Uterus (tissue), 4 donors: Measurements from ENCODE around the gene GLIPR1L2. TPM values are rescaled to one million over a fixed set of nuclear protein-coding genes. Genes with fewer than 3 reads are reported as not detected.
"Not testable (repeated sequence)": the region's sequence is repeated elsewhere in the genome, so short reads cannot be mapped to it uniquely, and the experiment has no call there.

Source experiments
- DNase-seq, 2 donors: peaks; one replicate each; pipeline ENCODE4 v3.0.0-alpha.2; 2019 to 2020
- H3K27ac ChIP-seq, 2 donors: fragments of 200-600 bp; sonication (generic); 1 replicate in 1 of 2; 2 replicates in 1 of 2; pipeline ENCODE4 v1.5.1; 2016 to 2018
- H3K27me3 ChIP-seq, 2 donors: fragments of 200-600 bp; sonication (generic); one replicate each; pipeline ENCODE4 v1.5.1; 2018 to 2019; ENCODE audit warnings: control low read depth in 1 of 2
- H3K36me3 ChIP-seq, 2 donors: fragments of 200-600 bp; sonication (generic); one replicate each; pipeline ENCODE4 v1.5.1; 2019; ENCODE audit warnings: control low read depth in 1 of 2
- H3K4me1 ChIP-seq, 2 donors: fragments of 200-600 bp; sonication (generic); one replicate each; pipeline ENCODE4 v1.5.1; 2018 to 2019; ENCODE audit warnings: control low read depth in 1 of 2
- H3K4me3 ChIP-seq, 2 donors: fragments of 200-600 bp; sonication (generic); 1 replicate in 1 of 2; 2 replicates in 1 of 2; pipeline ENCODE4 v1.5.1; 2018 to 2019; ENCODE audit warnings: mild to moderate bottlenecking in 1 of 2
- H3K9me3 ChIP-seq, 2 donors: fragments of 200-600 bp; sonication (generic); one replicate each; pipeline ENCODE4 v1.5.1; 2019; ENCODE audit warnings: control low read depth in 1 of 2
- POLR2A ChIP-seq, 2 donors: fragments of 450-650 bp; IDR thresholded peaks; one replicate each; pipeline ENCODE4 v1.6.1; 2016; ENCODE audit warnings: antibody characterized with exemption in 2 of 2, mild to moderate bottlenecking in 1 of 2, moderate library complexity in 1 of 2
- intact Hi-C: fragments of 100-400 bp; cut with DNase I; formaldehyde crosslinking; loops from one replicate; pipeline ENCODE4 v1.15.1; 2023; ENCODE audit warnings: low total_unique reads
- total RNA-seq, 4 donors: library from RNA; depleted of rRNA in 3 of 4; stranded (reverse); fragments of >200 nt in 3 of 4; gene quantifications; one replicate each; pipeline versions ENCODE4 v1.1.0 to v1.2.4, GENCODE V29; 2014 to 2023
- TF ChIP-seq, protein P1 (sequence below), 4 experiments: fragments of 200-600 bp in 2 of 4; fragments of 450-650 bp in 2 of 4; sonication (generic) in 2 of 4; IDR thresholded peaks; one replicate each; pipeline ENCODE4 v1.5.1; 2016 to 2019; ENCODE audit warnings: antibody characterized with exemption in 4 of 4, mild to moderate bottlenecking in 2 of 4, moderate library complexity in 1 of 4
- donor health status: DM: yes; HTN: yes; CAD: no.

GLIPR1L2 gene
- total RNA-seq, 4 donors from 2014 or later, result 2.9 to 4.6 TPM; not detected in 2

DNA sequence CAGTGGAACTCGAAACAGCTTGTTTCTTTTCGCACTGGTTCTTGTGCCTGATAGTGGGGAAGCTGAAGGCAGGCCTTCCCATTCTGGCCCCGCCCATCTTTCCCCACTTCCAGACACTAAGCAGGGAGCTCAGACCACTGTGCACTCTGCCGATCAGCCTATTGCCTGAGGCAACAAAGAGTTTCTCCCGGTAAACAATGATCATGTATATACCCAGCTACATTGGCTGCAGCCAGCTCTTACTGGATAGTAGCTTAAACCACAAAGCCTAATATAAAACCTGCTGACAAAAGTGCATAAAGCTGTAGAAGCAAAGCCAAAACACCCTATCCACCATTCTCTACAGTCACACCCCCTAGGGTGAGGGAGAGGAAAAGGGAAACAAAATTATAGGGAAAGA is 65.0 kb downstream of the GLIPR1L2 start:
- H3K27ac ChIP-seq, result no peak overlapping the region
- TF ChIP-seq, protein P1, sequence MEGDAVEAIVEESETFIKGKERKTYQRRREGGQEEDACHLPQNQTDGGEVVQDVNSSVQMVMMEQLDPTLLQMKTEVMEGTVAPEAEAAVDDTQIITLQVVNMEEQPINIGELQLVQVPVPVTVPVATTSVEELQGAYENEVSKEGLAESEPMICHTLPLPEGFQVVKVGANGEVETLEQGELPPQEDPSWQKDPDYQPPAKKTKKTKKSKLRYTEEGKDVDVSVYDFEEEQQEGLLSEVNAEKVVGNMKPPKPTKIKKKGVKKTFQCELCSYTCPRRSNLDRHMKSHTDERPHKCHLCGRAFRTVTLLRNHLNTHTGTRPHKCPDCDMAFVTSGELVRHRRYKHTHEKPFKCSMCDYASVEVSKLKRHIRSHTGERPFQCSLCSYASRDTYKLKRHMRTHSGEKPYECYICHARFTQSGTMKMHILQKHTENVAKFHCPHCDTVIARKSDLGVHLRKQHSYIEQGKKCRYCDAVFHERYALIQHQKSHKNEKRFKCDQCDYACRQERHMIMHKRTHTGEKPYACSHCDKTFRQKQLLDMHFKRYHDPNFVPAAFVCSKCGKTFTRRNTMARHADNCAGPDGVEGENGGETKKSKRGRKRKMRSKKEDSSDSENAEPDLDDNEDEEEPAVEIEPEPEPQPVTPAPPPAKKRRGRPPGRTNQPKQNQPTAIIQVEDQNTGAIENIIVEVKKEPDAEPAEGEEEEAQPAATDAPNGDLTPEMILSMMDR (IDR thresholded peaks at IDR 0.05), result no peak
- TF ChIP-seq POLR2A (IDR thresholded peaks at IDR 0.05), result no peak
- no peaks in the 10 kb centered on the region for H3K4me1 ChIP-seq
- no peaks in the 10 kb centered on the region for H3K27me3 ChIP-seq
- DNase-seq, result no peak
- H3K36me3 ChIP-seq, result no peaks in the 10 kb centered on the region
- H3K9me3 ChIP-seq, result no peaks in the 10 kb centered on the region
- intact Hi-C loops, result no loop called here
- no peak overlapping the region for H3K4me3 ChIP-seq

DNA sequence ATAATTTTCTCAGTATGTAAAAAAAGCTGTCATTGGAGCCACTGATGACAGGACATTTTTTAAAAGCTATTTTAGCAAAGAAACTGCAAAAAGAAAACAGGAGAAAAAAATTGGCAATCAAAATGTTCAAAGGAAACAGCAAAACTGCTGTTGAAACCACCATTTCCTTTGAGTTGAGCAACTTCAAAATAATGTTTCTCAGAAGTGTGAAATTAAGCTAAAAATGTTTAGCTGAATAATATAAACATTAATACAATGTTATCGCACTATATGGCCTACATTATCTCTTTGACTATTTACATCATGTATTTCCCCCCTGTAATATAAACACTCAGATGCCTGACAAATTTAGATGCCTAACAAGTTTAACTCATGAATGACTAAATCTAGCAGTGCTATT is 66.3 kb downstream of the GLIPR1L2 start:
- no peak for TF ChIP-seq POLR2A (IDR thresholded peaks at IDR 0.05)
- TF ChIP-seq, protein P1 (IDR thresholded peaks at IDR 0.05), result no peak
- no peaks in the 10 kb centered on the region for H3K36me3 ChIP-seq
- H3K9me3 ChIP-seq, result no peaks in the 10 kb centered on the region
- H3K4me3 ChIP-seq, result no peak overlapping the region
- no peaks in the 10 kb centered on the region for H3K4me1 ChIP-seq
- no peak overlapping the region for H3K27ac ChIP-seq
- no peak for DNase-seq
- H3K27me3 ChIP-seq, result no peaks in the 10 kb centered on the region
- intact Hi-C loops, result no loop called here

DNA sequence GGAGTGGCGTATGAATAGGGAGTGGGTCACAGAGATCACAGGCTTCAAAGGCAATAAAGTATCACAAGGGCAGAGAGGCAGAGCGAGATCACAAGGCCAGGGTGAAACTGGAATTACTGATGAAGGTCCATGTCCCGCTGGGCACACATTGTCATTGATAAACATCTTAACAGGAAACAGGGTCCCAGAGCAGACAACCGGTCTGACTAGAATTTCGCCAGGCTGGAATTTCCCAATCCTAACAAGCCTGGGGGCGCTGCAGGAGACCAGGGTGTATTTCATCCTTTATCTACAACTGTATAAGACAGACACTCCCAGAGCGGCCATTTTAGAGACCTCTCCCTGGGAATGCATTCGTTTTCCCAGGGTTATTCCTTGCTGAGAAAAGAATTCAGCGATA is 67.0 kb downstream of the GLIPR1L2 start:
- intact Hi-C loops, DNase-seq, H3K27me3 ChIP-seq, H3K9me3 ChIP-seq, H3K4me3 ChIP-seq, H3K36me3 ChIP-seq, H3K27ac ChIP-seq, H3K4me1 ChIP-seq: not testable (repeated sequence)

DNA sequence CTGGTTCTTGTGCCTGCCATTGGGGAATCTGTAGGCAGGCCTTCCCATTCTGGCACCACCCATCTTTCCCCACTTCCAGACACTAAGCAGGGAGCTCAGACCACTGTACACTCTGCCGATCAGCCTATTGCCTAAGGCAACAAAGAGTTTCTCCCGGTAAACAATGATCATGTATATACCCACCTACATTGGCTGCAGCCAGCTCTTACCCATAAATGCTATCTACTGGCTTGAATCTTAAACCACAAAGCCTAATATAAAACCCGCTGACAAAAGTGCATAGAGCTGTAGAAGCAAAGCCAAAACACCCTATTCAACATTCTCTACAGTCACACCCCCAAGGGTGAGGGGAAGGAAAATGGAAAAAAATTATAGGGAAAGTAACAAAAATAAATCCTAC is 68.9 kb downstream of the GLIPR1L2 start:
- H3K4me1 ChIP-seq, result no peaks in the 10 kb centered on the region
- H3K9me3 ChIP-seq, result peaks cover 0 to 4% of the 10 kb centered on the region in 2 donors
- intact Hi-C loops, result no loop called here
- H3K27me3 ChIP-seq, result no peaks in the 10 kb centered on the region
- H3K4me3 ChIP-seq, result no peak overlapping the region
- TF ChIP-seq POLR2A (IDR thresholded peaks at IDR 0.05), result no peak
- TF ChIP-seq, protein P1 (IDR thresholded peaks at IDR 0.05), result no peak
- DNase-seq, result no peak
- H3K27ac ChIP-seq, result no peak overlapping the region
- no peaks in the 10 kb centered on the region for H3K36me3 ChIP-seq

DNA sequence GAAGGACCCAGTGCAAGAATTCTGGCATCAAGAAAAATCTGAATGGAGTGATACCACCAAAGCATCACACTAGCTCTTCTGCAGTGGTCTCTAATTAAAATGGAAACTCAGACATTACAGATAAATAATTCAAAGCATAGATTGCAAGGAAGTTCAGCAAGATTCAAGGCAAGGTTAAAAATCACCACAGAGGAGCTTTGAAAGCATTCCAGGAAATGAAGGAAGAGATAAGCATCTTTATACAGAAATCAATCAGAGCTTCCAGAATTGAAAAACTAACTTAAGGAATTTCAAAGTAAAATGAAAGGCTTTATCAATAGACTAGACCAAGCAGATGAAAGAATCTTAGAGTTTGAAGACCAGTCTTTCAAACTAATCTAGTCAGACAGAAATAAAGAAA is 69.3 kb downstream of the GLIPR1L2 start:
- Histone ChIP-seq H3K27me3 (no peaks in the 10 kb centered on the region), H3K9me3 (peaks cover 0 to 4% of the 10 kb centered on the region in 2 donors), H3K4me1 (no peaks in the 10 kb centered on the region), H3K27ac (no peak overlapping the region), H3K4me3 (no peak overlapping the region), H3K36me3 (no peaks in the 10 kb centered on the region)
- DNase-seq, result no peak
- TF ChIP-seq, protein P1 (IDR thresholded peaks at IDR 0.05), result no peak
- no peak for TF ChIP-seq POLR2A (IDR thresholded peaks at IDR 0.05)
- intact Hi-C loops, result no loop called here
